GM12878 (cell line): ENCODE data around the gene PCYOX1L. TPM values are rescaled to one million over a fixed set of nuclear protein-coding genes. Genes with fewer than 3 reads are reported as not detected.

Experiments
- ATAC-seq: fragments of 200-7000 bp; cut with Tn5 transposase; 3 replicates; pipeline ENCODE4 v1.9.1; 2020; ENCODE audit warnings: mild to moderate bottlenecking, moderate library complexity
- BruUV-seq: library from RNA; stranded (reverse); fragments of 400-500 nt; replicated peaks from 2 replicates; lab custom pipeline; 2021; lab: Mats Ljungman, UMichigan
- CTCF ChIA-PET: fragments of 300-600 bp; sonication (Branson Sonifier 250); formaldehyde crosslinking; extraction: SDS; loops from one replicate; lab custom pipeline; 2021; ENCODE audit warnings: inconsistent platforms; lab: Yijun Ruan, JAX
- POLR2A ChIA-PET: fragments of 350-600 bp; formaldehyde crosslinking; extraction: SDS; loops from one replicate; lab custom pipeline; 2021; ENCODE audit warnings: inconsistent platforms; lab: Charles Lee
- RAD21 ChIA-PET: fragments of 300-600 bp; sonication (Branson Sonifier 250); formaldehyde crosslinking; loops from one replicate; lab custom pipeline; 2023; ENCODE audit warnings: antibody characterized with exemption; ENCODE audit not compliant: unreplicated experiment; lab: Charles Lee
- SMC1A ChIA-PET: fragments of 300-600 bp; sonication (Branson Sonifier 250); formaldehyde crosslinking; loops from one replicate; lab custom pipeline; 2023; ENCODE audit not compliant: unreplicated experiment, uncharacterized antibody; lab: Charles Lee
- DNase-seq: peaks from one replicate; pipeline ENCODE4 v3.0.0-alpha.2; 2011; ENCODE audit warnings: low read depth, low spot score
- FAIRE-seq: peaks from 3 replicates; lab custom pipeline; 2011; peaks lifted over from hg19 to GRCh38; lab: Jason Lieb, UNC
- H2AFZ ChIP-seq: 2 replicates; pipeline ENCODE4 v1.6.0; 2011; ENCODE audit warnings: low read depth, low read length, control low read depth; ENCODE audit not compliant: control insufficient read depth
- H3K27ac ChIP-seq: 2 replicates; pipeline ENCODE4 v1.5.1; 2011; ENCODE audit warnings: control low read depth; ENCODE audit not compliant: control insufficient read depth, insufficient read depth
- H3K27me3 ChIP-seq, 2 experiments: replicated peaks in 1 of 2; 2 replicates each; pipeline versions ENCODE4 v1.6.0 to v1.6.1; 2011; ENCODE audit warnings: low read length in 1 of 2; ENCODE audit not compliant: control insufficient read depth in 2 of 2, insufficient read depth in 2 of 2
- H3K36me3 ChIP-seq, 2 experiments: 2 replicates each; pipeline ENCODE4 v1.5.1; 2011; ENCODE audit warnings: low read length in 1 of 2; ENCODE audit not compliant: control insufficient read depth in 2 of 2, insufficient read depth in 2 of 2
- H3K4me1 ChIP-seq: 2 replicates; pipeline ENCODE4 v1.6.1; 2011; ENCODE audit warnings: mild to moderate bottlenecking, low read length, moderate library complexity, mixed read lengths; ENCODE audit not compliant: control insufficient read depth, insufficient read depth
- H3K4me2 ChIP-seq: 2 replicates; pipeline ENCODE4 v1.6.0; 2011; ENCODE audit warnings: control low read depth; ENCODE audit not compliant: control insufficient read depth, insufficient read depth
- H3K4me3 ChIP-seq: fragments of 200-600 bp; sonication (generic); 2 replicates; pipeline ENCODE4 v1.5.1; 2016
- H3K79me2 ChIP-seq: 2 replicates; pipeline ENCODE4 v1.6.0; 2011; ENCODE audit warnings: low read length; ENCODE audit not compliant: control insufficient read depth, insufficient read depth
- H3K9ac ChIP-seq: 2 replicates; pipeline ENCODE4 v1.8.0; 2011; ENCODE audit warnings: low read length, control low read depth, mixed read lengths; ENCODE audit not compliant: control insufficient read depth, insufficient read depth
- H3K9me3 ChIP-seq: replicated peaks from 3 replicates; pipeline ENCODE4 v1.5.1; 2011; ENCODE audit warnings: mild to moderate bottlenecking, low read length; ENCODE audit not compliant: control insufficient read depth, insufficient read depth
- H4K20me1 ChIP-seq: 2 replicates; pipeline ENCODE4 v1.6.0; 2011; ENCODE audit not compliant: control insufficient read depth, insufficient read depth
- ELK1 ChIP-seq: IDR thresholded peaks from 2 replicates; pipeline ENCODE4 v1.6.1; 2012; ENCODE audit warnings: low read depth, low read length, improper control_type of control experiment
- ESRRA ChIP-seq: IDR thresholded peaks from 2 replicates; pipeline ENCODE4 v1.6.1; 2012; ENCODE audit warnings: mild to moderate bottlenecking, low read length, improper control_type of control experiment
- ETV6 ChIP-seq, 2 experiments: fragments of 450-650 bp in 1 of 2; IDR thresholded peaks in 1 of 2; conservative IDR thresholded peaks in 1 of 2; 2 replicates each; pipeline ENCODE4 v1.6.1; 2014; ENCODE audit warnings: antibody characterized with exemption in 1 of 2, borderline replicate concordance in 1 of 2, low read depth in 1 of 2, mild to moderate bottlenecking in 1 of 2, moderate library complexity in 1 of 2
- EZH2 ChIP-seq: IDR thresholded peaks from 2 replicates; pipeline ENCODE4 v1.6.1; 2012; ENCODE audit warnings: low read depth, mild to moderate bottlenecking, control low read depth, inconsistent platforms, low read length, borderline replicate concordance; ENCODE audit not compliant: control insufficient read depth
- HCFC1 ChIP-seq: fragments of 150-350 bp; IDR thresholded peaks from 2 replicates; pipeline ENCODE4 v1.6.1; 2014; ENCODE audit warnings: low read length
- PBX3 ChIP-seq: IDR thresholded peaks from 2 replicates; pipeline ENCODE4 v1.6.1; 2011; ENCODE audit warnings: mild to moderate bottlenecking, low read depth, low read length, moderate library complexity; ENCODE audit not compliant: insufficient replicate concordance
- RELB ChIP-seq: fragments of 450-650 bp; IDR thresholded peaks from 2 replicates; pipeline ENCODE4 v1.6.1; 2017; ENCODE audit warnings: low read depth, mild to moderate bottlenecking, moderate library complexity
- RUNX3 ChIP-seq: IDR thresholded peaks from 2 replicates; pipeline ENCODE4 v1.6.1; 2012; ENCODE audit warnings: low read length, inconsistent platforms
- SIX5 ChIP-seq: IDR thresholded peaks from 2 replicates; pipeline ENCODE4 v1.6.1; 2011; ENCODE audit warnings: mild to moderate bottlenecking, low read depth, low read length, moderate library complexity; ENCODE audit not compliant: severe bottlenecking
- WGBS: methylation state at CpG from one replicate; pipeline ENCODE4 v1.1.6; 2016; ENCODE audit warnings: low lambda C conversion rate; ENCODE audit not compliant: insufficient replicate concordance, insufficient coverage; ENCODE audit errors: missing lambda C conversion rate; 5-methylcytosine and 5-hydroxymethylcytosine counted together
- in situ Hi-C: fragments of 300-500 bp; cut with MboI; formaldehyde crosslinking; loops from 9 replicates; pipeline ENCODE4 v1.14.3; 2018; ENCODE audit warnings: mixed read lengths
- intact Hi-C: fragments of 100-400 bp; cut with micrococcal nuclease; formaldehyde crosslinking; loops from one replicate; pipeline ENCODE4 v1.14.2; 2022; ENCODE audit not compliant: unreplicated experiment
- polyA plus RNA-seq, 11 experiments: library from polyadenylated mRNA; depleted of rRNA in 4 of 11; unstranded in 6 of 11; stranded (reverse) in 5 of 11; fragments of >200 nt; fragmentation: Nextera tagmentation in 4 of 11; fragmentation: Illumina TruSeq in 1 of 11; extraction: Ambion mirVana in 4 of 11; extraction: Trizol in 1 of 11; gene quantifications; 1 replicate in 1 of 11; 2 replicates in 10 of 11; pipeline versions ENCODE4 v1.2.1 to v1.2.3, GENCODE V29; 2011 to 2016; ENCODE audit warnings: inconsistent platforms in 2 of 11, missing spikeins in 2 of 11, low read depth in 1 of 11
- total RNA-seq, 4 experiments: library from RNA; depleted of rRNA in 3 of 4; stranded (reverse); fragments of >200 nt in 3 of 4; fragmentation: Illumina TruSeq in 1 of 4; extraction: Trizol in 1 of 4; gene quantifications; 2 replicates each; pipeline versions ENCODE4 v1.2.1 to v1.2.3, GENCODE V29; 2013 to 2021

The PCYOX1L gene
- total and polyA plus RNA-seq, 10 of the 15 experiments (the other 5 are each of a cell fraction or from before 2014, with no cell fraction given) = 2.9 to 17.0 (median 12.9) TPM

GRCh38 chr5:149374303-149374702 lies 16.5 kb downstream of the PCYOX1L start:
- POLR2A ChIA-PET = no interaction called here
- Histone ChIP-seq H2AFZ (no peak overlapping the region), H3K79me2 (no peaks in the 10 kb centered on the region), H3K4me3 (no peak overlapping the region), H3K36me3 (no peaks in the 10 kb centered on the region), H3K9me3 (no peaks in the 10 kb centered on the region), H3K9ac (no peak overlapping the region), H3K27me3 (peaks cover 0 to 2% of the 10 kb centered on the region in 2 experiments; a peak in 2 of 4 replicates), H4K20me1 (no peaks in the 10 kb centered on the region), H3K4me1 (no peaks in the 10 kb centered on the region), H3K27ac (no peak overlapping the region), H3K4me2 (no peak overlapping the region)
- DNase-seq (no peak), ATAC-seq (no peak), FAIRE-seq (no peak)
- in situ Hi-C loops (loop anchor here (5.0 kb wide), 1 partner anchor 178 kb away; the partner anchor contains the start of gene CSNK1A1), intact Hi-C loops (no loop called here)
- RAD21 ChIA-PET = interaction anchor here (1.3 to 1.4 kb wide), 3 partner anchors 32 to 57 kb away, joined by 3 to 5 read pairs (median 4); no protein-coding TSS in a partner anchor
- SMC1A ChIA-PET = interaction anchor here (1.2 to 3.3 kb wide), 2 partner anchors 28 to 57 kb away, joined by 6 to 18 read pairs; partner anchors contain the start of gene GRPEL2
- TF ChIP-seq HCFC1 (no peak), RUNX3 (no peak)
- 88% methylated on average over 19 of the region's 20 CpGs for WGBS
- BruUV-seq = no TSS peak
- CTCF ChIA-PET = interaction anchor here (1.0 to 6.6 kb wide), 5 partner anchors 8 to 61 kb away, joined by 3 to 90 read pairs (median 4); no protein-coding TSS in a partner anchor

- ChIA-PET POLR2A (no interaction called here), CTCF (interaction anchor here (0.7 to 6.6 kb wide), 6 partner anchors 8 to 244 kb away, joined by 3 to 90 read pairs (median 4); no protein-coding TSS in a partner anchor), RAD21 (interaction anchor here (1.3 to 1.4 kb wide), 2 partner anchors 33 to 58 kb away, joined by 3 to 4 read pairs; no protein-coding TSS in a partner anchor), SMC1A (no interaction called here)
- WGBS = 40% methylated on average over 3 of the region's 3 CpGs
- in situ Hi-C loops (loop anchor here (5.0 kb wide), 1 partner anchor 178 kb away; the partner anchor contains the start of gene CSNK1A1), intact Hi-C loops (no loop called here)
- no TSS peak for BruUV-seq
- no peak overlapping the region for H3K4me3 ChIP-seq
- no peaks in the 10 kb centered on the region for H3K79me2 ChIP-seq
- no peaks in the 10 kb centered on the region for H3K4me1 ChIP-seq
- DNase-seq (no peak), FAIRE-seq (no peak), ATAC-seq (no peak)
- H3K9ac ChIP-seq = no peak overlapping the region
- no peak overlapping the region for H3K27ac ChIP-seq
- peaks cover 0 to 2% of the 10 kb centered on the region in 2 experiments; a peak in 2 of 4 replicates for H3K27me3 ChIP-seq
- H3K36me3 ChIP-seq = no peaks in the 10 kb centered on the region
- H4K20me1 ChIP-seq = no peaks in the 10 kb centered on the region
- H3K9me3 ChIP-seq = no peaks in the 10 kb centered on the region
- H3K4me2 ChIP-seq = no peak overlapping the region
- H2AFZ ChIP-seq = no peak overlapping the region
- TF ChIP-seq ELK1 (no peak), RELB (no peak), PBX3 (no peak), SIX5 (no peak), EZH2 (no peak), ESRRA (no peak), ETV6 (conservative IDR thresholded peaks at IDR 0.05 in 1 of 2, IDR thresholded peaks at IDR 0.05 in 1 of 2; ENCODE audit: borderline replicate concordance in 1 of 2, low read depth in 1 of 2) (no peak)
Observed at GRCh38 chr5:149374801-149375200, 17.0 kb downstream of the PCYOX1L start.
